Activated CD8-positive, alpha-beta memory T cell treated with anti-CD3 and anti-CD28 coated beads for 36 hours (primary cell): ENCODE results near the gene COL4A2. TPM values are rescaled to one million over a fixed set of nuclear protein-coding genes. Genes with fewer than 3 reads are reported as not detected.

Source experiments
- CTCF ChIA-PET: fragments of 350-600 bp; sonication (Branson Sonifier 250); formaldehyde crosslinking; loops from one replicate; lab custom pipeline; 2021; ENCODE audit warnings: antibody characterized with exemption; lab: Charles Lee
- POLR2A ChIA-PET: fragments of 350-600 bp; sonication (Branson Sonifier 250); formaldehyde crosslinking; loops from one replicate; lab custom pipeline; 2021; ENCODE audit warnings: antibody characterized with exemption; lab: Charles Lee
- total RNA-seq, 2 experiments: library from RNA; stranded (reverse); gene quantifications; one replicate each; pipeline ENCODE4 v1.2.3, GENCODE V29; 2021

The COL4A2 gene
- total RNA-seq, 2 experiments from 2014 or later: not detected

DNA sequence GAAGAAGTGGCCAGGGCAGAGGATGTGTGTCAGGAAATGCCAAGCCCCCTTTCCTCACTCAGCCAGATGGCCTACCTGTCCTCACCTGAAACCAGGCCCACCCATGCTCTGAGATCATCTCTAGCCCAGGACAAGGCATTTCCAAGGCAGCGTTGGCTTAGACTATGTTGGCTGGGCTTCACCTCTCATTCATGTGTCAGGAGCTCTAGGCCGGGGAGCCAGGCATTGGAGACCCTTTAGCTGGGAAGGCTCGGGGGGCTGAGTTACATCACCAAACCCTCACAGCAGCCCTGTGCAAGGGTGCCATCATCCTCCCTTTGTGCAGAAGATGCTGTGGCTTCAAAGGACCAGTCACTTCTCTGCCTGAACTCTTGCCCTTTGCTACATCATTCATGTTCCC, 40.0 kb downstream of the COL4A2 start:
- CTCF ChIA-PET: no interaction called here
- POLR2A ChIA-PET: no interaction called here

DNA sequence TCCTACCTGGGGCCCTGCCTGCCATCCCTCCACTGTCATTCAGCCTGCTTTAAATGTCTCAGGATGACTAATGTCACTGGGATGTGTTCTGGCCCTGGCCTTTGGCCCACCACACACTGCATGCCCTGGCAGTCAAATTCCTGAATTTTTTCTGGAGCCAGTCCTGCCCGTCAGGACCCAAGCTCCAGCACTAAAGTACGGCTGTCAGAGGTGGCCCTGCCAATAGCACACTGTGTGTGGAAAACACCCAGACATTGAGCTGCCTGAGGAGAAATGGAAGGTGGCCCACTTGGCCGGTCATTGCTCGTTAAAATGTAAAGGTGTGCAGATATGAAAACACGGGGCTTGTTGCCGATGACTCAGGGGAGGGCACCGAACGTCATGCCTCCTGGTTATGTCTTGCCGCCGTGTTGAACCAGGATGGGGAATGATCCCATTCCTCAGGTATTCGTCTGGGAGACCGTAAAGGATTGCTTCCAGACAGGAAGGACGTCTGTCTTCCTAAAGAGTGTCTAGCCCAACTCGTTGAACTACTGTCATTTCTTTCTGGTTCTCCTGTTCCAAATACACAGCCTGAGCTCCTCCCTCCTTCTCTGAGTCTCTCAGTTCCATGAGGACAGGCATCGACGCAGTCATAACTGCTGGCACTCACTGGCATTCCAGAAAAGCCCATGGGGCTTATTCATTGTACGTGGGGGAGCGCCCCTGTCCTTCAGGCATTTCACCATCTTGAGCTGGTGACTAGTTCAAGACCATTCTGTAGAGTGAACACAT, 40.6 kb downstream of the COL4A2 start:
- CTCF ChIA-PET: no interaction called here
- POLR2A ChIA-PET: no interaction called here

DNA sequence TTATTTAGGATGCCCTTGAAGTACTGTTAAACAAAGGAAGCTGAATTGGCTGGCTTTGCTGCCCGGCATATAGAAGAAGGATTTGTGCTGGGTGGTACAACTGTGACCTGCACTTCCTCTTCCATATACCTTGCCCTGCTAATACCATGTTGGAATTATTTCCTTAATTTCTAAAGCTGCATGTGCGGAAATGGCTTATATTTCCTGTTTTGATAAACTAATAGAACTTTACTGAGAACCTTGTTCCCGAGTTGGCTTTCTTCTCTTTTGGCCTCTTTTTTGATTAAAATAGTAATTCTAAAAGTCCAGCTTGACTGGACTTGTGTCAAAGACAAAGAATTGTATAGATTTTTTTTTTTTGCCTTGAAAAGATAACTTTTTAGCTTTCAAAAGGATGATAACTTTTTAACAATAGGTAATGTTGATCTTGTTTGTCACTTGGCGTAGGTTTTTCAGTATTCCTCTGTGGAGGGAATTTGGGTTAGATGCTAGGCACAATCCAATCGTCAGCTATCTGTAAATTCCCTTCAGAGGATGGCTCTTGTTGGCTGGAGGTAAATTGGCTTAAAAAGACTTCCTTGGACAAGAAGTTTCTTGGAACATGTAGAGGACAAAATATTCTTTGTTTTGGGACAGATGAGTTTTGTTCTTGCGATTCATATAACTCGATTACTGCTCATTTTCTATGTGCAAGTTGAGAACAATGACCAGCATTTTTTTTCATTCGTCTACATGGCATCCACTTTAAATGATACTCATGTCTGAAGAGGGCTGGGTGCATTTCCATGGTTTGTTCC, 41.4 kb downstream of the COL4A2 start:
- ChIA-PET POLR2A (no interaction called here), CTCF (no interaction called here)

DNA sequence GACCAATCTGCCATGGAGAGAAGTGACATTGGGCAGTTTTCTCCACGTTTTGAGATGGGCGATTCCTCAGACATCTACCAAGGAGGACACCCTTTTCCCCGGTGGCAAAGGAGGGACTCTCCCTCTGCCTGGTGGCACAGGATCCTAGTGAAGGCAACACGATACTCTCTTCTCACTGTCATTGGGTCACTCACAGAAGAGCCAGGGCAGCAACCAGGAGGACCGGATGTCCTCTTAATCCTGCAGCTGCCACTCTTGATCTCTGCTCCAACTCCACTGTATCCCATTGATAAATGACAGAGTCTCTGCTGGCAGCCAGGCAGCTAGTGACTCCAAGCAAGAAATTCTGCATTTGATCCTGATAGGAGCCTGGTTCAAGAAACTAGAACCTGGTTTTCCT, 42.2 kb downstream of the COL4A2 start:
- ChIA-PET POLR2A (no interaction called here), CTCF (no interaction called here)

DNA sequence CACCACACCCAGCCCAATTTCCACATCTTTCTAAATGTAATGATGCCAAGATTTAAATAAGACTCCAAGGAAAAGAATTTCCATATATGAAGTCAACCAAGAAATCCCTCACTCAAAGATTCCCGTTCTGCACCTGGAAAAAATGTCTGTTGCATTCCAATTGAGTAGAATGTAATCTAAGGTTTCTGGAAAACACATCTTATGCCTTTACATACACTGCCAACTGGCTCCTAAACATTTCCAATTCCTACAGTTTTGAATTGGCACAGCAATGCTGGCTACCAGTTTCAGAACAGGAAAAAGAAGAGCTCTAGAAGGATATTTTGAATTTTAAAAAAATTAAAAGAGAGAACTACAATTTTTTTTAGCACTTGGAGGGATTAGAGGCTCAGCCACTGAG, 43.0 kb downstream of the COL4A2 start:
- POLR2A ChIA-PET: no interaction called here
- CTCF ChIA-PET: no interaction called here

DNA sequence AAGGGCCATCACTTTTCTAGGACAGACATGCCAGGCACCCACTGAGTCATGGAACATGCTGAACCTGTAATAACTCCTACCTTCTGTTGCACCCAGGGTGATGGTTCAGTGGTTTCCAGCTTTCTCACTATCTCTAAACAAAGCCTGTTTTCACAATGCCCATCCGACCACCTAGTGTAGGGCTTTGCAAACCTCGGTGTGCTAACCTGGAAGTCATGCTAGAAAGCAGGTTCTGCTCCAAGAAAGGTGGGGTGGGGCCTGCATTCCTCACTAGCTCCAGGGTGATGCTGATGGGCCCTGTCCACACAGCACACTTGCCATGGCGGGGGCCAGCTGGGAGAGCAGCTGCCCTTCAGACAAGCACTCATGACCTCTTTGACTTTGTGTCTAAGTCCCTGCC, 43.4 kb downstream of the COL4A2 start:
- CTCF ChIA-PET: no interaction called here
- POLR2A ChIA-PET: no interaction called here

DNA sequence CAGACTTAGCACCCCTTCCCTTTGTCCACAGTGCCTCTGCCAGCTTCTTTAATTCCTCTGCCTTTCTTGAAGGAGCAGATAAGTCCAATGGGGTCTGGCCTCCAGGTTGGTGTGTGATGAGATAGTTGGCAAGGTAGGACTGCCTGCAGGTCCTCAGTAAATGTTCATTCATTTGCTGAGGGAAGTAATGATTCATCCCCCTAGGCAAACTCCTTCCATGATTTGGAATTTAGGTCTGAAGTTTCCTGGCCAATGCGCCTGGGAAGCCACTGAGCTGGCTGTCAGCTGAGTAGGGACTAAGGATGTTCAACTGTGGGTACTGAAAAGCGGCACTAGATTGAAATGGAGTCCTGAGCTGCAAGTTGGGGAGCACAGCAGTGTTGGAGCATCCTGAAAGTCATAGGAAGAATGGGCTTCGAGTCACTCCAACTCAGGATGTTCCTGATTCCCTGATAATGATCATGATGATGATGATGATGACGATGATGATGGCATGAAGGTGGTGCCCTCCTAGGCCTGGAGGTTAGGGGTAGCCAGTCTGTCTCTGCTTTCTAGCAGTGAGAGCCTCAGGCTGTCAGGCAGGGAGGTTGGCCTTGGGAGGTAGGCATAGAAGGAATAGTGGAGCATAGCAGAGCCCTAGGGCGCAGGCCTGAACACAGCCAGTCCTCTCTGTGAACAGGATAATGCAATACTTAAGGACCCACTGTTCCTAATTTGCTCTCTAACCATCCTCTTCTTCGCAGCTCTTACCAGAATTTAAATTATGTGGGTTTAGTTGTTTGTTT, 44.7 kb downstream of the COL4A2 start:
- CTCF ChIA-PET: no interaction called here

DNA sequence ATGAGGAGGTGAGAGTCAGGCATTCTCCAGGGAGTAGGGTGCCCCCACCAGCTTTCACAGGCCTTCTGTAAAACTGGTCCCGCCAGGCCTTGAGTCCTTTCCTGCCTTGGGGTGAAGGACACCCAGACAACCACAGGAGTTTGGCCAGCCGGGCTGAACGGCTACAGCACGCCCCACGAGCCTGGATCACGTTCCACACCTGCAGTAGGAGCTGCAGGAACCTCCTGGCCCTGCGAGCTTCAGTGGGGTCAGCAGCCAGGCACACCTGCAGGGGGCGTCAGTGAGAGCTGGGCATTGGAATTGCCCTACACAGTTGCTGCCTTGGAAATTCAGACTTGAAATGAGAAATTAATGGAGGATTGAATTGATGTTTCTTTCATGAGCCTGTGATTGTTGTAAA, 45.7 kb downstream of the COL4A2 start:
- POLR2A ChIA-PET: no interaction called here
- CTCF ChIA-PET: no interaction called here

More for the DNA sequence above, 44.7 kb downstream of the COL4A2 start:
- POLR2A ChIA-PET: no interaction called here

DNA sequence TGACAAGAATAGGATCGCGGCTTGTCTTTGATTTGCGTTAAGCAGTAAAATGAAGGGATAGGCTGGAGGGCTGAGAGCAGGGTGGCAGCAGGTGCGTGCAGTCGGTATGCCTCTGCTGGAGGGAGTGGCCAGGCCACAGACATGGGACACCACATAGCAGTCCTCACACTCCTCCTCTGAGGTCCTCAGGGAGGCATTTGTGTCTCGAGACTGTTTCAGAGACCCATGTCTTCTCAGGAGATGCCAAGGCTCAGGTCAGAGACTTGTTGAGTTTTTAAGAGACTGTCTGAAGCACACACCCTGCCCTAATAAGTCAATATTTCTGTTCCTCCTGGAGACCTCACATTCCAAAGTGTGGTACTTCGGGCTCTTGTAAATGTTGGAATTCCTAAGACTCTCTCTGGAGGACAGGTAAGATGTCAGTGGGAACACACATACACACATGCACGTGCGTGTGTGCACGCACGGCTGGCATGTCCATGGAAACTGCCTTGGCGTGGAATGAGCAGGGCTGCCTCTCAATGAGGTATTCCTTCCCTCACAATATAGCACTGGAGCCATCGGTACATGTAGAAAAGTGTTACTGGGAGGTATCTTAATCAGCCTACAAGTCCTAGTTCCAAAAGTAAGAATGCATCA, 46.4 kb downstream of the COL4A2 start:
- POLR2A ChIA-PET: no interaction called here

DNA sequence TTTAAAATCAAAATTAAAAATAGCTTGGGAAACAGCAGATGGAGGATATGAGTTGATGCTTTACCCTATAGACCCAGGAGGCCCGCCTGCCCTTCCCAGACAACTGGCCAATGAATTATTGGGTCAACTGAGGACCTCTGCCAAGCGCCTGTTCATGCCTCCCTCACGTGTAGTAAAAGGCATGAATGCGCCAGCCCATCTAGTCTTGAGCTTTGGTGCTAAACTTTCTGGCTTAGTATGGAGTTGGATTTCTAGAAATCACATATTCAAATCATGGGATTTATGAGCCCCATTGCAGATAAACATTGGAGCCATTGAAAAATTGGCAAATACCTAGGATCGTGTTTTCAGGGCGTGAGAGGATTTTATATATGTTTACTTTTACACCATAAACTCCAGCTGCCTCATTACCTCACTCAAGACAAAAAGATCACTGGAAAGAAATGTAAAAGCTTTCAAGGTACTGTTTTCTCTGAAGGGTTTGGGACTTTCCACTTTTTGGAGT, 47.1 kb downstream of the COL4A2 start:
- CTCF ChIA-PET: no interaction called here
- POLR2A ChIA-PET: no interaction called here

More for the DNA sequence above, 46.4 kb downstream of the COL4A2 start:
- CTCF ChIA-PET: no interaction called here

DNA sequence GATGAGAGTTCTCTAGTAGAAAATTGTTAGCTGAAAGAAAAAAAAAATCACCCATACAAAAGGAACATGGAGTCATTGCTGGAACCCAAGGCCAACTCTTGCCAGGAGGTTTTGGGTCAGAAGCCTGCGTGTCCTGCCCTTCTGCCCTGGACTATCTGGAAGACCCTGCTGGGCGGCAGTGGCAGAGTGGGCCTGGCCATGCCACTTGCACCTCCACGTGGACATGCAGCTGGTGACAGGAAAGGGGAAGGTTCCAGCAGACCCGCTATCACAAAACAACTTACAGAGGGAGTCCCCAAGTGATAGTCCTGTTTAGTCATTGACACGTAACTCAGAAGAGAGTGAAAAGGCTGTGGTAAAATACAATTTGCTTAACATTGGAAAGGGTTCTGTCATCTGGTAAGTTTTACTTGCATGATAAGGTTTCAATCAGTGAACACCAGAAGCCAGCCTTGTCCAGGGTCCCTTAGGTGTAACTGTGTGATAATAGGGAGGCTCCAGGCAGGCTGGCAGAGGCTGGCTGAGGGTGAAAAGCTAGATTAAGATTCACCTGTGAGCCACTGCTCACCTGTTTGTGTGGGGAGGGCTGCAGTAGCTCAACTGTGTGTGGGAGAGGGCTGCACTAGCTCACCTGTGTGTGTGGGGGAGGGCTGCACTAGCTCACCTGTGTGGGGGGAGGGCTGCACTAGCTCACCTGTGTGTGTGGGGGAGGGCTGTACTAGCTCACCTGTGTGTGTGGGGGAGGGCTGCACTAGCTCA, 47.8 kb downstream of the COL4A2 start:
- CTCF ChIA-PET: no interaction called here

DNA sequence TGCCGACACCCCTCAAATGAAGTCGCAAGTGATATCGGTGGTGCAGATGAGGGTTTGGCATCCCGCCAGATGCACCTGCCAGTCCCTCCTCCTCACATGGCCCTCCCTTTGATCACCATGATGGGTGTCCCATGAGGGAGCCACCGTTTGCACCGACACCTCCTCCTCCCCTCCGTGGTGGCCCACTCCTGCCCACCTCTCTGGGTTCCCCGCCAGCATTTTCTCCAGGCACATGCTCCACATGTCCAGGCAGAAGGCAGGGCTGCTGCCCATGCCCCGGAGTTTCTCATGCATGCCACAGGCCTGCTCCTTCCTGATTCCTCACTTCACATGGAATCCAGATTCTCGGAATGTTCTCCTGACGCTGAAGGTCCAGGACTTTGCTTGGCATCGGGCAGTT, 49.3 kb downstream of the COL4A2 start:
- CTCF ChIA-PET: no interaction called here
- POLR2A ChIA-PET: no interaction called here

More for the DNA sequence above, 47.8 kb downstream of the COL4A2 start:
- POLR2A ChIA-PET: no interaction called here

DNA sequence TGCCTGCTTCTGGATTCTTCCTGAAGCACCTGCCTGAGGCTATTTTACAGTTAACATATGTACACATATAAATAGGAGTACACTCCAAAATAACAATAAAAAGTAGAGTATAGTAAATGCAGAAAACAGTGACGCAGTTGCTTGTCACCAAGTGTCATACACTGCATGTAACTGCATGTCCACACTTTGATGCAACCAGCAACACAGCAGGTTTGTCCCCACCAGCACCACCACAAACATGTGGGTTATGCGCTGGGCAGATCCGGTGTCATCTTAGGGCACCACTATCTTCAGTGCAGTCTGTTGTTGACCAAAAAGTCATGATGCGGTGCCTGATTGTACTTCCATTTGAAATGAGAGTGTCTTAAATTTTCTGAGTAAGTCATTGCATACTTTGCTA, 51.3 kb downstream of the COL4A2 start:
- ChIA-PET CTCF (no interaction called here), POLR2A (no interaction called here)

DNA sequence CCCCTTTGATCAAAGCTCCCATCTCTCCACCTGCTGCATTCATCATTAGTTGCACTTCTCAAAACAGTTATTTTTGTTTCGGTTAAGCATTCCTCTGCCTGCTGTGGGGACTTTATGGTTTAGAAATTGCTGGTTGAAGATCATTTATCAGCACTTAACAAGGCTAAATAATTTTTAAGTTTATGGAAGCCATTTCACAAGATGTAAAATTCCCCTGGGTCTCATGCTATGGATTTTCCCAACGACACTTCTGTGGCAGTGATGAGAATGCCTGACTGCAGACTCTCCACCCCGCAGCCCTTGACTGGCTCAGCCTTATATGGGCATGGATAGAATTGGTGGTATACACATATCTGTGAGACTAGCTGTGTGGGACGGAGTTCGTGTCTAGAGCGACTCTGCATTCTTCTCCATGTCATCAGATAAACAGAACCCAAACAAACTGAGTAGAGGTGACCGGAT, 52.8 kb downstream of the COL4A2 start:
- ChIA-PET CTCF (no interaction called here), POLR2A (no interaction called here)

DNA sequence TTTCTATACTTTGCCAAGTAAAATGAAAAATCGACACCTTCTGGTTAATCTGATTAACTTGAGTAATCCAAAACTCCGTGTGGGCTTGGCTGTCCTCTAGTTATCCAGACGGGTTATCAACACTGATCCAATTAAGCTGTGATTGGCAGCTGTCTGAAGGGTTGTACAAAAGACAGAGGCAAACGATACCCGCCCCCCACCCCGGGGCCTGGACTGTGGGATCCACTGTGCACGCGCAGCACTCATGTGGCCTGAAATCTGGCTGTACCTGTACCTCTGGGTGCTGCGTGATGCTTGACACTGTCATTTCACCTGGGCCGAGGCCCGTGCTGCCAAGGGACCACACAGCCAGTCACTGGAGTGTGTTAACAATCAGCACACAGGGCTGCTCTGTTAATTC, 53.5 kb downstream of the COL4A2 start:
- CTCF ChIA-PET: no interaction called here
- POLR2A ChIA-PET: no interaction called here

DNA sequence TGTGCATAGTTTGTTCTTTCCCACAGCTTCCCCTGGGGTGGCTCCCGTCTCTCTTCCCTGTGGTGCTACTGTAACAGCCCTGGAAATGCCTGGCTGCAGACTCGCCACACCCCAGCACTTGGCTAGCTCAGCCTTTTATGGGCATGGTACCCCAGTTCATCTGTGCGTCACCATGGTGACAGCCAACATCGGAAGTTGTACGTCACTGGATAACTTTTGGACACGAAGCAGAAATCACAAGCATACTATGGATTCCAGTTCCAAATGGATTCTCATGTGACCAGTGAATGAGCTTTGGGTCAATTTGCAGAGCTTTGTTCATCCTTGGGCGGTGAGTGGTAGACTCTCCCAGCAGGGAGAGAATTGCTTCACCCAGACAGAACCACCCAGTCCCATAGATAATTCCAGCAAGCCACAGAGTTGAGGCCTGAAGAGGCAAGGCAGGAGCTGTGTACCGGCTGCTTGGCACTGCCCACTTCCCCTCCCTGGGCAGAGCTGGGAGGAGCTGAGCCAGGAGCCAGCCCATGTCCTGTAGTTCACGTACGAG, 54.4 kb downstream of the COL4A2 start:
- POLR2A ChIA-PET: no interaction called here
- CTCF ChIA-PET: no interaction called here

DNA sequence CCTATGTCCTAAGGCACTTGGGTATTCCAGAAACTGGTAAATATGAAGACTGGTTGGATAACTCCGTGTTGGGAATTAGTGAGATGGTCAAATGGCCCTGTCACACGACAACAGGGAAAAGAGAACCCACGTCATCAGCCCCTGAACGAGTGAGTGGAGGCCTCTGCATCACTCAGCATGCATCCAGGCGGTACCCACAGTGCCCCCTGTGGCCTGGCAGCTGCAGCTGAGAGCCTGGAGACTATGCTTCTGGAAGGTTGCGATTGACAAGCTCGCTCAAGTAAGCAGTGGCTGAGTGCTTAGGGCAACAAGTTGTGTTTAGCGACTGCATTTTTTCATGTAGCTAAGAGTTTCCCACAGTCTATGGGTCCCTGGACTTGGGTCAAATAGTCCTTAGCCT, 55.9 kb downstream of the COL4A2 start:
- POLR2A ChIA-PET: no interaction called here
- CTCF ChIA-PET: no interaction called here

DNA sequence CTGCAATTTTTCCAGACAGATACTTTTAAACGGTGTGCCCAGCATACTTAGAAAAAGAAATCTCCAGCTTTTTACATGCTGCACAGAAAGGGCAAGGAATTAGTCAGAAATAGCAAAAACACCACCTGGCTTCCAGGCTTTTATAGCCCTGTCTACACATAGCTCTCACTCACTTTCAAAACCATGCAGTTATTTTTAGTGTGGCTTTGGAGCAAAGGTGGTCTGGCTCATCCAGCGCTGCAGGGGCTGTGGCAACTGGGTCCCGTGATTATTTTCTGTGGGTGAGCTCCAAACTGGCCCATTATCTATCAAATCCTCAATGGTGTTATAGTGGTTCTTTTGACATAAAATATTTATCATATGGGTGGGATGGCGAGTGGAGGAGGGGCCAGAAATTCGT, 57.0 kb downstream of the COL4A2 start:
- ChIA-PET POLR2A (no interaction called here), CTCF (no interaction called here)

DNA sequence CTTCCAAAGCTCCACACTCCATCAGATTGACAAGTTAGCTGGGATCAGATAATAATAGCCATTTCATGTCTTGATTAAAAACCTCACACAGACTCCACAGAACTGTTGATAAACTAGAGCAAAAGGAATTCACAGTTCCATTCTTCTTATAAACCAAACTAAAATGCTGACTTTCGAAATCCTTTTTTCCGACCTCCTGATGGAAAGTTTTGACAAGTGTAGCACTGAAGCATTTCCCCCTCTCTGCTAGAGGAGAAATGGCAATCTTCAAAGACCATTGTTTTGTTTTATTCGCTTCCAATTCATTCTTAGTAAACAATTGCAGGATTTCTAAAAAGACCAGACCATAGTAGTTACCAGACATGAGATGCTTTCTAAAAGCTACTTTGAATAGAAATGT, 58.8 kb downstream of the COL4A2 start:
- CTCF ChIA-PET: no interaction called here
- POLR2A ChIA-PET: no interaction called here
